Uterus (tissue), 2 donors: ENCODE data around the gene SHROOM3.

Experiments
- CTCF ChIP-seq, 4 experiments: fragments of 200-600 bp in 2 of 4; fragments of 450-650 bp in 2 of 4; sonication (generic) in 2 of 4; IDR thresholded peaks; one replicate each; pipeline ENCODE4 v1.5.1; 2016 to 2019; ENCODE audit warnings: antibody characterized with exemption in 4 of 4, mild to moderate bottlenecking in 2 of 4, moderate library complexity in 1 of 4
- POLR2A ChIP-seq, 2 donors: fragments of 450-650 bp; IDR thresholded peaks; one replicate each; pipeline ENCODE4 v1.6.1; 2016; ENCODE audit warnings: antibody characterized with exemption in 2 of 2, mild to moderate bottlenecking in 1 of 2, moderate library complexity in 1 of 2

GRCh38 chr4:76545226-76545884, 110.3 kb downstream of the SHROOM3 start:
- TF ChIP-seq POLR2A (IDR thresholded peaks at IDR 0.05), result no peak
- TF ChIP-seq CTCF (IDR thresholded peaks at IDR 0.05), result no peak
